GM18858 (cell line): Measurements from ENCODE around the gene SV2B.
"Not testable (repeated sequence)": the region's sequence is repeated elsewhere in the genome, so short reads cannot be mapped to it uniquely, and the experiment has no call there.

Experiments
- ATAC-seq: cut with Tn5 transposase; IDR thresholded peaks from one replicate; pipeline ENCODE4 v1.9.1; 2021; ENCODE audit not compliant: unreplicated experiment

SV2B gene

GRCh38 chr15:91099995-91100813 is at the start of gene SV2B:
Gene SV2B, plus strand, starts transcription at chr15:91100257. Its CDS starts 126,007 bp downstream, at chr15:91226264.
- no peak for ATAC-seq

GRCh38 chr15:91051248-91051647 is 48.8 kb upstream of the SV2B start:
- no peak for ATAC-seq

GRCh38 chr15:91054816-91055215 is 45.2 kb upstream of the SV2B start:
- no peak for ATAC-seq

GRCh38 chr15:91055548-91056331 is 44.3 kb upstream of the SV2B start:
- ATAC-seq = no peak

GRCh38 chr15:91061230-91061629 is 38.8 kb upstream of the SV2B start:
- ATAC-seq = no peak

- no peak for ATAC-seq
Observed at GRCh38 chr15:91061997-91062396, 38.1 kb upstream of the SV2B start.

GRCh38 chr15:91065505-91065904 is 34.6 kb upstream of the SV2B start:
- no peak for ATAC-seq

- ATAC-seq = no peak
Observed at GRCh38 chr15:91067036-91067435, 33.0 kb upstream of the SV2B start.

GRCh38 chr15:91068436-91068835 is 31.6 kb upstream of the SV2B start:
- ATAC-seq = no peak

- ATAC-seq = no peak
Observed at GRCh38 chr15:91068966-91069365, 31.1 kb upstream of the SV2B start.

GRCh38 chr15:91070872-91071271 is 29.2 kb upstream of the SV2B start:
- ATAC-seq = no peak

- no peak for ATAC-seq
Observed at GRCh38 chr15:91072161-91072560, 27.9 kb upstream of the SV2B start.

GRCh38 chr15:91073077-91073476 is 27.0 kb upstream of the SV2B start:
- no peak for ATAC-seq

- ATAC-seq = no peak
Observed at GRCh38 chr15:91073768-91074167, 26.3 kb upstream of the SV2B start.

GRCh38 chr15:91075739-91076138 is 24.3 kb upstream of the SV2B start:
- ATAC-seq = no peak

GRCh38 chr15:91077029-91077428 is 23.0 kb upstream of the SV2B start:
- no peak for ATAC-seq

- not testable (repeated sequence) for ATAC-seq
Observed at GRCh38 chr15:91093866-91094265, 6.2 kb upstream of the SV2B start.

GRCh38 chr15:91098451-91098850 is 1.6 kb upstream of the SV2B start:
- no peak for ATAC-seq

- no peak for ATAC-seq
Observed at GRCh38 chr15:91099616-91099994, 452 bp upstream of the SV2B start.

GRCh38 chr15:91100814-91101607 is 954 bp downstream of the SV2B start:
- ATAC-seq = no peak

GRCh38 chr15:91101608-91101920 is 1.5 kb downstream of the SV2B start:
- no peak for ATAC-seq
